GM21529 (cell line): ENCODE results near the gene HLA-DOA.

Experiments used
- ATAC-seq: cut with Tn5 transposase; IDR thresholded peaks from one replicate; pipeline ENCODE4 v1.9.1; 2021; ENCODE audit not compliant: unreplicated experiment

Gene HLA-DOA

GRCh38 chr6:32967151-32968091, 42.0 kb downstream of the HLA-DOA start:
- no peak for ATAC-seq

DNA sequence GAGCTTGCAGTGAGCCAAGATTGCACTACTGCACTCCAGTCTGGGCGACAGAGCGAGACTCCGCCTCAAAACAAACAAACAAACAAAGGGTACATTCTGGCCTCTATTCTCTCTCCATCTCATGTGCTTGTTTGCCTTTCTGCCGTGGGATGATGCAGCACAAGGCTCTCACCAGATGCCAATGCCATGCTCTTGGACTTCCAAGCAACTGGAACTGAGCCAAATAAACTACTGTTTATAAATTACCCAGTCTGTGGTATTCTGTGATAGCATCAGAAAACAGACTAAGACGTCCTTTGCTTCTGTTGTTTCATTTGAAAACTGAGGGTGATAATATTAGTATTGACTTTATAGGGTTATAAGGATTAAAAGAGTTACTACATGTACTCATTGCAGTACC, 44.6 kb downstream of the HLA-DOA start:
- no peak for ATAC-seq

DNA sequence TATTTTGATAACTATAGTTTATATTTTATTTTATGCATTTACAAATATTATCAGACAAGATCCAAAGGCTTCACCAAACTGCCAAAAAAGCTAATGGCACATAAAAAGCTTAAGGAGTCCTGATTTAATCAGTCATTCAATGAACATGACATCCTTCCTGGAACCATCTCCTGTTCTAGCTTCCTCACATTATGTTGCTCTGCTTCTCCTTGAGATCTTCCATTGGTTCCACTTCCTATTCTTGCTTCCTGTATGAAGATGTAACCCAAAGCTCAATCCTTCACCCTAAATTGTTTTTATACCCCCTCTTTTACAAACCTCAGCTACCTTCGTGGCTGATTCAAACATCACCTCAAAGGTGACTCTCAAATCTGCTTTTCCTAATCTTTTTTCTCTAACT, 45.5 kb downstream of the HLA-DOA start:
- ATAC-seq: no peak

GRCh38 chr6:32962213-32962826, 47.1 kb downstream of the HLA-DOA start:
- ATAC-seq: no peak

DNA sequence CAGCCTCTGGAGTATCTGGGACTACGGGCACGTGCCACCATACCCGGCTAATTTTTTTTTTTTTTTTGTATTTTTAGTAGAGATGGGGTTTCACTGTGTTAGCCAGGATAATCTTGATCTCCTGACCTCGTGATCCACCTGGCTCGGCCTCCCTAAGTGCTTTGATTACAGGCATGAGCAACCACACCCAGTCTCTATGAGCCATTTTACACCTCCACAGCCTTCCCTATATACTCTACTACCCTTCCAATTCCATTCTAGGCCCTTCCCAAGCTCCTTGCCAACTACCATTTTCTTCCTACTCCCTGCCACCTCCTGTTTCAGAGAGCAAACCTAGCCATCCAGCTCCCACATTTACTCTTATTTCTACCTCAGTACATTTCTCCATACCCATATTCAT, 48.8 kb downstream of the HLA-DOA start:
- ATAC-seq: no peak

DNA sequence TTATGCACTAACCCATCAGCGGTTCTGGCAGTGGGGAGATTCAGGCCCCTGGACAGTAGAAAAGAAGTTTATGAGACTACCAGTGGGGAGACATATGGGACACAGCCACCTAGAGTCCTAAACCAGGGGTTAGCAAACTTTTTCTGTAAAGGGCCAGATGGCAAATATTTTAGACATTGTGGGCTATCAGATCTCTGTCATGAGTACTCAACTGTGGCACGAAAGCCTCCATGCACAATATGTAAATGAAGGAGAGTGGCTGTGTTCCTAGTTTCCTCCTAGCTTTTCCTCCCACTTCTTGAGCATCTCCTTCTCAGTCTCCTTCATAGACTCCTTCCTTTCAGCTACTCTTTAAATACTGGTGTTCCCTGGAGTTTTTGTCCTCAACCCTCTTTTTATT, 53.2 kb downstream of the HLA-DOA start:
- no peak for ATAC-seq

DNA sequence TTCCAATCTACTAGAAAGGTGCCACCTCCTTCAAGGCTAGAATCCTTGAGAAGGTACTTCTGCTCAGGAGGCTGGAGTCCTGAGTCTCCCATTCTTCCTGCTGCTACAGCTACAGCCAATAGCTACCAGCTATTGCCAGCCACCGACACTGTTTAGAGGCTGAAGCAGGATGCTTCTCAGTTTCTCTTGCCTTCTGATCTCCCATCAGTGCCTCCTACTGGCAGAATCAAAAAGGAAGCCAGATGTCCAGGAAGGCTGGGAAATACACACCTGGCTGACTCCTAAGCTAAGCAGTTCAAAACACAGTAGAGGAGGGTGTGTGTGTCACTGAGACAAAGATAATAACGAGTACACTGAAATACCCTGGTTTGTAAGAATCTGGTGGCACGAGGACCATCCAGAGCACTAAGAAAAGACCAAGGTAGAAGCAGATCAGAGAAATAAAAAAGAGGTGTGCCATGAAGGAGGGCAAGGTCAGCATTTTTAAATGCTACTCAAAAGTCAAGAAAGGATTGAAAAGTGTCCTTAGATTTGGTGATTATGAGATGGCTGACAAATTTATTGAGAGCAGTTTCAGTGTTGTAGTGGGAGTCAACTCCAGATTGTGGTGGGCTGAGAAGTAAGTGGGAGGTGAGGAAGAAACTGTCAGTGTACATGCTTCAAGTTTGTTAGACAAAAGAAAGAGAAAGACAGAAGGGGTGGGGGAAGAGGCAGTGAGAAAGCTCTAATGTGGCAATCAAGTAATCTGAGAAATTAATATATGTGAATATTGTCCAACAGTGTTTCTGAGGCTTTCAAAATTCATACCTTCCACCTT, 54.2 kb downstream of the HLA-DOA start:
- no peak for ATAC-seq

- ATAC-seq: no peak
Observed at GRCh38 chr6:32954267-32954666, 55.1 kb downstream of the HLA-DOA start.
